ENCODE data around the gene RAPGEF2. TPM values are rescaled to one million over a fixed set of nuclear protein-coding genes. Genes with fewer than 3 reads are reported as not detected.
A peak's percentile ranks its signal among the peaks of the same experiment; 100 is the strongest.

RAPGEF2 gene
- total and polyA plus RNA-seq, 2 donors (not counting 3 experiments of a cell fraction or from before 2014, with no cell fraction given), result 28.7 to 55.2 TPM

- Histone ChIP-seq H2AFZ (ENCODE audit: low read depth, low read length) (no peak overlapping the region), H3K36me3 (ENCODE audit: control insufficient read depth in 2 of 2, extremely low read depth in 1 of 2, insufficient read depth in 2 of 2, low read length in 2 of 2) (peaks cover 2 to 3% of the 10 kb centered on the region in 2 experiments), H3K27ac (ENCODE audit: insufficient read depth, low read depth, low read length) (no peak overlapping the region), H3K4me1 (ENCODE audit: control insufficient read depth, extremely low read depth, insufficient read depth, low read length) (peaks cover 15% of the 10 kb centered on the region), H3K9me1 (replicated peaks; ENCODE audit: control insufficient read depth, extremely low read depth, insufficient read depth, low read length) (no peaks in the 10 kb centered on the region), H3K9me3 (replicated peaks; ENCODE audit: control insufficient read depth, insufficient read depth, low read length) (no peaks in the 10 kb centered on the region), H3K4me2 (ENCODE audit: insufficient read depth, low read length) (no peak overlapping the region), H3K4me3 (replicated peaks in 1 of 3; ENCODE audit: insufficient read depth in 1 of 3, low read depth in 1 of 3, low read length in 3 of 3) (no peak overlapping the region), H3K79me2 (ENCODE audit: control insufficient read depth, insufficient read depth, low read length) (no peaks in the 10 kb centered on the region), H4K20me1 (replicated peaks; ENCODE audit: control insufficient read depth, extremely low read depth, insufficient read depth, low read length) (no peaks in the 10 kb centered on the region), H3K27me3 (ENCODE audit: control insufficient read depth in 2 of 2, insufficient read depth in 2 of 2, low read length in 2 of 2) (no peaks in the 10 kb centered on the region), H3K9ac (replicated peaks; ENCODE audit: extremely low read depth, insufficient read depth, low read length) (no peak overlapping the region)
- dilution Hi-C loops (cut with MboI; ENCODE audit: extremely low pct_ligation_motif_present, low sequenced_read_pairs) (no loop called here), intact Hi-C loops (cut with micrococcal nuclease) (no loop called here)
- ChIA-PET POLR2A (no interaction called here), CTCF (interaction anchor here (2.0 kb wide), 1 partner anchor 21 kb away, joined by 6 read pairs; no protein-coding TSS in a partner anchor)
- FAIRE-seq (no peak), DNase-seq (ENCODE audit: low read depth, low spot score) (no peak)
- no peak for TF ChIP-seq FOS (IDR thresholded peaks at IDR 0.05; ENCODE audit: borderline replicate concordance, insufficient read depth, low read length)
- TF ChIP-seq EZH2 (IDR thresholded peaks at IDR 0.05; ENCODE audit: borderline replicate concordance, low read depth, low read length, severe bottlenecking), result no peak
- no peak for TF ChIP-seq JUN (IDR thresholded peaks at IDR 0.05; ENCODE audit: borderline replicate concordance, insufficient read depth, insufficient read length, low read depth)
- TF ChIP-seq POLR2A (IDR thresholded peaks at IDR 0.05; ENCODE audit: low read depth, low read length), result no peak
- no peak for TF ChIP-seq GATA2 (IDR thresholded peaks at IDR 0.05; ENCODE audit: insufficient read depth, insufficient read length, low read depth, low read length)
- BruUV-seq (replicated peaks), result no TSS peak
These were observed 260.5 kb downstream of the RAPGEF2 start for GRCh38 chr4:159363361-159363760.

- POLR2A ChIA-PET, result interaction anchor here (1.0 kb wide), 1 partner anchor 18 kb away, joined by 3 read pairs; no protein-coding TSS in a partner anchor
- Histone ChIP-seq H3K79me2 (ENCODE audit: control insufficient read depth, insufficient read depth, low read length) (no peaks in the 10 kb centered on the region), H3K4me3 (replicated peaks in 1 of 3; ENCODE audit: insufficient read depth in 1 of 3, low read depth in 1 of 3, low read length in 3 of 3) (no peak overlapping the region), H3K27ac (ENCODE audit: insufficient read depth, low read depth, low read length) (no peak overlapping the region), H4K20me1 (replicated peaks; ENCODE audit: control insufficient read depth, extremely low read depth, insufficient read depth, low read length) (no peaks in the 10 kb centered on the region), H3K4me2 (ENCODE audit: insufficient read depth, low read length) (peak overlapping the region; percentile 46), H3K36me3 (ENCODE audit: control insufficient read depth in 2 of 2, extremely low read depth in 1 of 2, insufficient read depth in 2 of 2, low read length in 2 of 2) (no peaks in the 10 kb centered on the region), H3K4me1 (ENCODE audit: control insufficient read depth, extremely low read depth, insufficient read depth, low read length) (peaks cover 8% of the 10 kb centered on the region), H3K27me3 (ENCODE audit: control insufficient read depth in 2 of 2, insufficient read depth in 2 of 2, low read length in 2 of 2) (no peaks in the 10 kb centered on the region), H3K9ac (replicated peaks; ENCODE audit: extremely low read depth, insufficient read depth, low read length) (no peak overlapping the region), H2AFZ (ENCODE audit: low read depth, low read length) (peak overlapping the region; percentile 58), H3K9me3 (replicated peaks; ENCODE audit: control insufficient read depth, insufficient read depth, low read length) (no peaks in the 10 kb centered on the region), H3K9me1 (replicated peaks; ENCODE audit: control insufficient read depth, extremely low read depth, insufficient read depth, low read length) (no peaks in the 10 kb centered on the region)
- intact Hi-C loops (cut with micrococcal nuclease), result loop anchor here (5.0 kb wide), 1 partner anchor 80 kb away; no protein-coding TSS in a partner anchor
- CTCF ChIA-PET, result interaction anchor here (1.1 to 2.1 kb wide), 2 partner anchors 9 kb away, joined by 5 to 7 read pairs; no protein-coding TSS in a partner anchor
- FAIRE-seq, result no peak
- BruUV-seq (replicated peaks), result no TSS peak
- dilution Hi-C loops (cut with MboI; ENCODE audit: extremely low pct_ligation_motif_present, low sequenced_read_pairs), result no loop called here
- peak; percentile 23 for DNase-seq (ENCODE audit: low read depth, low spot score)
- TF ChIP-seq MYC (IDR thresholded peaks at IDR 0.05; ENCODE audit: low read depth, low read length) (no peak), FOS (IDR thresholded peaks at IDR 0.05; ENCODE audit: borderline replicate concordance, insufficient read depth, low read length) (no peak), CTCF (IDR thresholded peaks at IDR 0.05; ENCODE audit: extremely low read depth in 1 of 2, insufficient read depth in 1 of 2, low read depth in 1 of 2, low read length in 2 of 2) (no peak), JUN (IDR thresholded peaks at IDR 0.05; ENCODE audit: borderline replicate concordance, insufficient read depth, insufficient read length, low read depth) (no peak), POLR2AphosphoS5 (IDR thresholded peaks at IDR 0.05; ENCODE audit: insufficient read depth, low read depth, low read length) (no peak), GATA2 (IDR thresholded peaks at IDR 0.05; ENCODE audit: insufficient read depth, insufficient read length, low read depth, low read length) (no peak), POLR2A (IDR thresholded peaks at IDR 0.05; ENCODE audit: low read depth, low read length) (no peak), MAX (IDR thresholded peaks at IDR 0.05; ENCODE audit: insufficient read depth, insufficient read length) (no peak), EZH2 (IDR thresholded peaks at IDR 0.05; ENCODE audit: borderline replicate concordance, low read depth, low read length, severe bottlenecking) (no peak)
These were observed 264.3 kb downstream of the RAPGEF2 start for GRCh38 chr4:159366966-159367780.
